Measurements from ENCODE around the gene FBXL4.

The FBXL4 gene

GRCh38 chr6:98842342-98843180, 105.2 kb downstream of the FBXL4 start:
- Histone ChIP-seq H3K36me3 (no peaks in the 10 kb centered on the region), H3K9me3 (no peaks in the 10 kb centered on the region), H3K4me3 (ENCODE audit: low read depth in 1 of 2, low read length in 1 of 2) (no peak overlapping the region), H3K27ac (no peak overlapping the region), H3K4me1 (ENCODE audit: control insufficient read depth in 1 of 2, insufficient read depth in 1 of 2, low read depth in 1 of 2, low read length in 1 of 2) (peaks cover 1 to 12% of the 10 kb centered on the region in 2 experiments), H3K27me3 (peaks cover 100% of the 10 kb centered on the region)
- TF ChIP-seq CTCF (IDR thresholded peaks at IDR 0.05), result no peak

GRCh38 chr6:98841621-98842341, 106.0 kb downstream of the FBXL4 start:
- H3K4me1 ChIP-seq (ENCODE audit: control insufficient read depth in 1 of 2, insufficient read depth in 1 of 2, low read depth in 1 of 2, low read length in 1 of 2), result peaks cover 0 to 12% of the 10 kb centered on the region in 2 experiments
- no peak overlapping the region for H3K27ac ChIP-seq
- no peak overlapping the region for H3K4me3 ChIP-seq (ENCODE audit: low read depth in 1 of 2, low read length in 1 of 2)
- H3K36me3 ChIP-seq, result no peaks in the 10 kb centered on the region
- H3K9me3 ChIP-seq, result no peaks in the 10 kb centered on the region
- TF ChIP-seq CTCF (IDR thresholded peaks at IDR 0.05), result no peak
- H3K27me3 ChIP-seq, result peaks cover 100% of the 10 kb centered on the region

- no peak for TF ChIP-seq CTCF (IDR thresholded peaks at IDR 0.05)
- Histone ChIP-seq H3K27ac (no peak overlapping the region), H3K36me3 (no peaks in the 10 kb centered on the region), H3K9me3 (no peaks in the 10 kb centered on the region), H3K4me1 (ENCODE audit: control insufficient read depth in 1 of 2, insufficient read depth in 1 of 2, low read depth in 1 of 2, low read length in 1 of 2) (peaks cover 0 to 12% of the 10 kb centered on the region in 2 experiments), H3K27me3 (peaks cover 100% of the 10 kb centered on the region), H3K4me3 (ENCODE audit: low read depth in 1 of 2, low read length in 1 of 2) (no peak overlapping the region)
Observed at GRCh38 chr6:98840996-98841513, 106.7 kb downstream of the FBXL4 start.

GRCh38 chr6:98840385-98840784, 107.4 kb downstream of the FBXL4 start:
- Histone ChIP-seq H3K4me1 (ENCODE audit: control insufficient read depth in 1 of 2, insufficient read depth in 1 of 2, low read depth in 1 of 2, low read length in 1 of 2) (peaks cover 6 to 14% of the 10 kb centered on the region in 2 experiments), H3K27me3 (peaks cover 100% of the 10 kb centered on the region), H3K36me3 (no peaks in the 10 kb centered on the region), H3K27ac (no peak overlapping the region), H3K9me3 (no peaks in the 10 kb centered on the region), H3K4me3 (ENCODE audit: low read depth in 1 of 2, low read length in 1 of 2) (no peak overlapping the region)
- TF ChIP-seq CTCF (IDR thresholded peaks at IDR 0.05), result no peak

GRCh38 chr6:98839781-98840361, 107.9 kb downstream of the FBXL4 start:
- peaks cover 100% of the 10 kb centered on the region for H3K27me3 ChIP-seq
- H3K36me3 ChIP-seq, result no peaks in the 10 kb centered on the region
- TF ChIP-seq CTCF (IDR thresholded peaks at IDR 0.05), result no peak
- peaks cover 6 to 14% of the 10 kb centered on the region in 2 experiments for H3K4me1 ChIP-seq (ENCODE audit: control insufficient read depth in 1 of 2, insufficient read depth in 1 of 2, low read depth in 1 of 2, low read length in 1 of 2)
- no peaks in the 10 kb centered on the region for H3K9me3 ChIP-seq
- no peak overlapping the region for H3K4me3 ChIP-seq (ENCODE audit: low read depth in 1 of 2, low read length in 1 of 2)
- no peak overlapping the region for H3K27ac ChIP-seq
